MM.1S (cell line): ENCODE data around the gene ADTRP.

Source experiments
- DNase-seq: peaks from one replicate; pipeline ENCODE4 v3.0.0-alpha.2; 2015
- H2AFZ ChIP-seq: fragments of 300-600 bp; sonication (generic); 2 replicates; pipeline ENCODE4 v1.6.0; 2016; ENCODE audit warnings: antibody characterized with exemption, low read length
- H3F3A ChIP-seq: fragments of 300-600 bp; sonication (generic); 2 replicates; pipeline ENCODE4 v1.6.1; 2016; ENCODE audit warnings: mild to moderate bottlenecking, antibody characterized with exemption, low read length, moderate library complexity, mixed read lengths; ENCODE audit not compliant: insufficient read depth
- H3K27ac ChIP-seq: fragments of 300-600 bp; sonication (generic); 2 replicates; pipeline ENCODE4 v1.5.1; 2016; ENCODE audit warnings: mild to moderate bottlenecking, low read length
- H3K27me3 ChIP-seq: fragments of 300-600 bp; sonication (generic); replicated peaks from 2 replicates; pipeline ENCODE4 v1.6.0; 2016; ENCODE audit warnings: low read length; ENCODE audit not compliant: insufficient read depth
- H3K36me3 ChIP-seq: fragments of 300-600 bp; sonication (generic); replicated peaks from 2 replicates; pipeline ENCODE4 v1.6.1; 2016; ENCODE audit warnings: mild to moderate bottlenecking, low read length, mixed read lengths; ENCODE audit not compliant: insufficient read depth
- H3K4me1 ChIP-seq: fragments of 300-600 bp; sonication (generic); 2 replicates; pipeline ENCODE4 v1.6.1; 2016; ENCODE audit warnings: low read length, mixed read lengths
- H3K4me2 ChIP-seq: fragments of 300-600 bp; sonication (generic); 2 replicates; pipeline ENCODE4 v1.6.0; 2016; ENCODE audit warnings: low read depth, low read length
- H3K4me3 ChIP-seq: fragments of 300-600 bp; sonication (generic); 2 replicates; pipeline ENCODE4 v1.5.1; 2016; ENCODE audit warnings: low read length, mixed read lengths
- H3K79me2 ChIP-seq: fragments of 300-600 bp; sonication (generic); 2 replicates; pipeline ENCODE4 v1.6.1; 2016; ENCODE audit warnings: mixed run types, low read length, mixed read lengths
- H3K9ac ChIP-seq: fragments of 300-600 bp; sonication (generic); 2 replicates; pipeline ENCODE4 v1.6.1; 2016; ENCODE audit warnings: low read length, mixed read lengths
- H3K9me2 ChIP-seq: fragments of 300-600 bp; sonication (generic); replicated peaks from 2 replicates; pipeline ENCODE4 v1.6.1; 2016; ENCODE audit warnings: mild to moderate bottlenecking, low read length, mixed read lengths; ENCODE audit not compliant: insufficient read depth
- H3K9me3 ChIP-seq: fragments of 300-600 bp; sonication (generic); replicated peaks from 2 replicates; pipeline ENCODE4 v1.6.1; 2016; ENCODE audit warnings: mild to moderate bottlenecking, low read length, mixed read lengths; ENCODE audit not compliant: insufficient read depth
- H4K20me1 ChIP-seq: fragments of 300-600 bp; sonication (generic); 2 replicates; pipeline ENCODE4 v1.6.1; 2016; ENCODE audit warnings: mild to moderate bottlenecking, low read length, moderate library complexity, mixed read lengths; ENCODE audit not compliant: insufficient read depth
- EZH2 ChIP-seq: fragments of 300-600 bp; sonication (generic); optimal IDR thresholded peaks from 2 replicates; pipeline ENCODE3; 2017; ENCODE audit warnings: low read depth, mild to moderate bottlenecking, antibody characterized with exemption, low read length, mixed read lengths
- EZH2phosphoT487 ChIP-seq: fragments of 300-600 bp; sonication (generic); IDR thresholded peaks from 2 replicates; pipeline ENCODE4 v1.6.1; 2018; ENCODE audit warnings: antibody characterized with exemption, low read length
- TF ChIP-seq, protein P1 (sequence below): fragments of 300-600 bp; sonication (generic); IDR thresholded peaks from 2 replicates; pipeline ENCODE4 v1.5.1; 2016; ENCODE audit warnings: antibody characterized with exemption, low read length, mixed read lengths

ADTRP gene

DNA sequence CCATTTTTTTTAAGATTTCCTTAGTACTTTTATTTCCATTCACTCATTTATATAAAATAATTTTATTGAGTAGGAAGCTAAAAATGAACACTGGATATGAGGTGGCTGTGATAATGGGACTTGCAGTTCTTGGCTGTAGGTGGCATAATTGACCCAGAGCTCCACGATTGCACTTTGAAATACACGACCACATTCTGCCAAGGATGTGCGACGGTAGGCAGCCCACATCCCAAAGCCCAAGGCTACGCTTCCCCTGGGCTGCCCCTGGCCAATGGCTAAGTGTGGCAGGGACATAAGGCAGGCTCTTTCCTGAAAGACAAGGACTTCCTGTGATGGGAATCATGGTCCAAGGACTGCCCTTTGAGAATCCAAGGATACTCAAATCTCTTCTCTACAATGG lies 43.7 kb upstream of the ADTRP start:
- Histone ChIP-seq H3K9me3 (no peaks in the 10 kb centered on the region), H3K9me2 (no peaks in the 10 kb centered on the region), H3F3A (no peaks in the 10 kb centered on the region), H2AFZ (no peak overlapping the region), H3K27ac (no peak overlapping the region), H3K79me2 (no peaks in the 10 kb centered on the region), H3K36me3 (no peaks in the 10 kb centered on the region), H3K4me1 (peaks cover 8% of the 10 kb centered on the region; the same call in 1 of the 2 replicates), H3K4me3 (no peak overlapping the region), H4K20me1 (no peaks in the 10 kb centered on the region), H3K4me2 (no peak overlapping the region), H3K9ac (no peak overlapping the region), H3K27me3 (no peaks in the 10 kb centered on the region)
- TF ChIP-seq EZH2phosphoT487, result no peak
- TF ChIP-seq, protein P1, sequence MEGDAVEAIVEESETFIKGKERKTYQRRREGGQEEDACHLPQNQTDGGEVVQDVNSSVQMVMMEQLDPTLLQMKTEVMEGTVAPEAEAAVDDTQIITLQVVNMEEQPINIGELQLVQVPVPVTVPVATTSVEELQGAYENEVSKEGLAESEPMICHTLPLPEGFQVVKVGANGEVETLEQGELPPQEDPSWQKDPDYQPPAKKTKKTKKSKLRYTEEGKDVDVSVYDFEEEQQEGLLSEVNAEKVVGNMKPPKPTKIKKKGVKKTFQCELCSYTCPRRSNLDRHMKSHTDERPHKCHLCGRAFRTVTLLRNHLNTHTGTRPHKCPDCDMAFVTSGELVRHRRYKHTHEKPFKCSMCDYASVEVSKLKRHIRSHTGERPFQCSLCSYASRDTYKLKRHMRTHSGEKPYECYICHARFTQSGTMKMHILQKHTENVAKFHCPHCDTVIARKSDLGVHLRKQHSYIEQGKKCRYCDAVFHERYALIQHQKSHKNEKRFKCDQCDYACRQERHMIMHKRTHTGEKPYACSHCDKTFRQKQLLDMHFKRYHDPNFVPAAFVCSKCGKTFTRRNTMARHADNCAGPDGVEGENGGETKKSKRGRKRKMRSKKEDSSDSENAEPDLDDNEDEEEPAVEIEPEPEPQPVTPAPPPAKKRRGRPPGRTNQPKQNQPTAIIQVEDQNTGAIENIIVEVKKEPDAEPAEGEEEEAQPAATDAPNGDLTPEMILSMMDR, result no peak
- no peak for TF ChIP-seq EZH2
- no peak for DNase-seq

DNA sequence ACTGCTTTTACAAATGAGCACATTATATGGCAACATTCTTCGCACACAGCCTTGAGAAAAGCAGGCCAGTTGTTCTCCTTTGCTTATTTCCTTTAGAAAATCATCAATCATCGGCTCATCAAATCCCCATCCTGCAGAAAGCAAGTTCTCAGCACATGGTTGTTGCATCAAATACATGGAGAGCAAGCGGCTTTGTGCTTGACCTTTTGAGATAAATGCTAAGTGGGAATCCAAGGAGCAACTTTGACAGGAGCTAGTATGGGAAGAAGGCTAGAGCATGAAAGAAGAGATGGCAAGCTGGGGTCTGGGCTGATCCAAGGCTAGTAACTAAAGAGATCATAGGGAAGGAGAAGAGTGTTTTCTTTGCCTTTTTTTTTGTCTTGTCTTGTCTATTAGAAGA lies 43.2 kb upstream of the ADTRP start:
- H3K9me2 ChIP-seq, result no peaks in the 10 kb centered on the region

DNA sequence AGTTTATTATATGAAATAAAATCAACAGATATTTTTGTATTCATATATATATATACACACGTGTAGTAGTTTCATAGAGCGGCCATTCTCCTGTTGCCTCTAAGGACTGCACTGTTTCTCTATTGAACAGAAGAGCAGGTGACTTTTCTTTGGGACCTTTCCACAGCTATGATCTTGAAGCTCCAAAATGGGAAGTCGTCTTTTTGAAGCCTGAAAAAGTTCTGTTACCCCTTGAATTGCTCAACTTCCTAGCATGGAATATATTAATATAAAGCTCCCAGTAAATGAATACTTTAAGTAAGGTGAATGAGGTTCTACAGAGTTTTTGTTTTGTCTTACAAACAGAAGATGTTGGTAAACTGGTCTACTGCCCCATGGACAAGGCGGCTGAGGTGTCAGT lies 42.2 kb upstream of the ADTRP start:
- H3K4me2 ChIP-seq, result no peak overlapping the region
- no peak overlapping the region for H3K9ac ChIP-seq
- H3K4me3 ChIP-seq, result no peak overlapping the region
- H3K4me1 ChIP-seq, result peaks cover 8% of the 10 kb centered on the region; the same call in 1 of the 2 replicates
- H3K79me2 ChIP-seq, result no peaks in the 10 kb centered on the region
- TF ChIP-seq, protein P1, result no peak
- TF ChIP-seq EZH2phosphoT487 (no peak), EZH2 (no peak)
- no peaks in the 10 kb centered on the region for H3F3A ChIP-seq
- no peak overlapping the region for H2AFZ ChIP-seq
- no peaks in the 10 kb centered on the region for H3K36me3 ChIP-seq
- no peak for DNase-seq
- H3K9me3 ChIP-seq, result no peaks in the 10 kb centered on the region
- no peaks in the 10 kb centered on the region for H4K20me1 ChIP-seq
- H3K27ac ChIP-seq, result no peak overlapping the region
- H3K9me2 ChIP-seq, result no peaks in the 10 kb centered on the region
- no peaks in the 10 kb centered on the region for H3K27me3 ChIP-seq

More for the DNA sequence above, 43.2 kb upstream of the ADTRP start:
- Histone ChIP-seq H3K4me2 (no peak overlapping the region), H3K4me1 (peaks cover 8% of the 10 kb centered on the region; the same call in 1 of the 2 replicates), H3K36me3 (no peaks in the 10 kb centered on the region), H3K27ac (no peak overlapping the region), H3F3A (no peaks in the 10 kb centered on the region), H2AFZ (no peak overlapping the region), H3K27me3 (no peaks in the 10 kb centered on the region), H3K4me3 (no peak overlapping the region), H4K20me1 (no peaks in the 10 kb centered on the region), H3K79me2 (no peaks in the 10 kb centered on the region), H3K9me3 (no peaks in the 10 kb centered on the region), H3K9ac (no peak overlapping the region)
- TF ChIP-seq EZH2phosphoT487, result no peak
- TF ChIP-seq, protein P1, result no peak
- TF ChIP-seq EZH2, result no peak
- no peak for DNase-seq
